ENCODE data around the gene PSTPIP1.

PSTPIP1 gene

GRCh38 chr15:77032052-77032646, 37.2 kb downstream of the PSTPIP1 start:
- no peak for DNase-seq

- no peak for DNase-seq
Measured at GRCh38 chr15:77032647-77033416, 37.9 kb downstream of the PSTPIP1 start.

GRCh38 chr15:77033417-77033728, 38.4 kb downstream of the PSTPIP1 start:
- no peak for DNase-seq

GRCh38 chr15:77033729-77034671, 39.1 kb downstream of the PSTPIP1 start:
- no peak for DNase-seq

GRCh38 chr15:77034695-77035489, 40.0 kb downstream of the PSTPIP1 start:
- DNase-seq: peak; percentile 28

- no peak for DNase-seq
Measured at GRCh38 chr15:77035584-77035983, 40.7 kb downstream of the PSTPIP1 start.

GRCh38 chr15:77035999-77036471, 41.1 kb downstream of the PSTPIP1 start:
- DNase-seq: no peak

- no peak for DNase-seq
Measured at GRCh38 chr15:77036537-77037387, 41.8 kb downstream of the PSTPIP1 start.

GRCh38 chr15:77037388-77038209, 42.7 kb downstream of the PSTPIP1 start:
- no peak for DNase-seq

- DNase-seq: no peak
Measured at GRCh38 chr15:77038312-77039216, 43.6 kb downstream of the PSTPIP1 start.

- no peak for DNase-seq
Measured at GRCh38 chr15:77039217-77039533, 44.2 kb downstream of the PSTPIP1 start.

GRCh38 chr15:77039848-77040247, 44.9 kb downstream of the PSTPIP1 start:
- DNase-seq: no peak

GRCh38 chr15:77040673-77041072, 45.7 kb downstream of the PSTPIP1 start:
- no peak for DNase-seq

- no peak for DNase-seq
Measured at GRCh38 chr15:77042245-77042919, 47.5 kb downstream of the PSTPIP1 start.

GRCh38 chr15:77042955-77043920, 48.3 kb downstream of the PSTPIP1 start:
- DNase-seq: no peak

GRCh38 chr15:77044228-77045042, 49.5 kb downstream of the PSTPIP1 start:
- DNase-seq: no peak

- no peak for DNase-seq
Measured at GRCh38 chr15:77045985-77046384, 51.1 kb downstream of the PSTPIP1 start.
